GM19372 (cell line): ENCODE results near the gene SCYL1.
A peak's percentile ranks its signal among the peaks of the same experiment; 100 is the strongest.

Experiments used
- ATAC-seq: cut with Tn5 transposase; IDR thresholded peaks from one replicate; pipeline ENCODE4 v1.9.1; 2021; ENCODE audit warnings: mild to moderate bottlenecking, low read depth, moderate library complexity; ENCODE audit not compliant: unreplicated experiment

The SCYL1 gene

DNA sequence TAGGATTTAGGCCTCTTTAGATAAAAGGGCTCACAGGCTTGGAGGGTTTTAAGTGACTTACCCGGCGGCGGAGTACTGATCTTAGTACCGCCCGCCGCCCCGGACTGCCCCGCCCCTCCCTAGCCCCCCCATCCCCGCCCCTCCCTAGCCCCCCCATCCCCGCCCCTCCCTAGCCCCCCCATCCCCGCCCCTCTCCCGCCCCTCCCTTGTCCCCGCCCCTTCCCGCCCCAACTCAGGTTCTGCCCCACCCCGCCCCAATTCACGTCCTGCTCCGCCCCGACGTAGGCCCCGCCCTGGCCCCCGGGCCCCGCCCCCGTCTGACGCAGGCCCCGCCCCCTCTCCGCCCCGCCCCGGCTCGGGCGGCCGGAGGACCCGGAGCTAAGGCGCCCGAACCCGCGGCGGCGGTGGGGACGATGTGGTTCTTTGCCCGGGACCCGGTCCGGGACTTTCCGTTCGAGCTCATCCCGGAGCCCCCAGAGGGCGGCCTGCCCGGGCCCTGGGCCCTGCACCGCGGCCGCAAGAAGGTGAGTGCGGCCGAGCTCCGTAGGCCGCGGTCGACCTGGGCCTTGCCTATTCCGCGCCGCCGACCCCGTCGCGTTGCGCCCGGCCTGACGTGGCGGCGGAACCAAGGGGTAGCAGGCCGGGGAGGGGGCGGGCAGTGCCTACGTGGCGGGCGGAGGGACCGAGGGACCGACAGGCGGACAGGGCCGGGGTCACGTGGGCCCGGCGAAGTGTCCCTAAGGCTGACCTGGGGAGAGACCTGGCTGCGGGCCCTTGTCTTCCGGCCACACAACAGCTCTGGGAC, at the start of gene SCYL1:
Gene SCYL1 (plus strand): TSS at position 343 of the 805 bp plus-strand sequence. CDS start 71 bp downstream, at position 414.
- ATAC-seq = peak; percentile 69

DNA sequence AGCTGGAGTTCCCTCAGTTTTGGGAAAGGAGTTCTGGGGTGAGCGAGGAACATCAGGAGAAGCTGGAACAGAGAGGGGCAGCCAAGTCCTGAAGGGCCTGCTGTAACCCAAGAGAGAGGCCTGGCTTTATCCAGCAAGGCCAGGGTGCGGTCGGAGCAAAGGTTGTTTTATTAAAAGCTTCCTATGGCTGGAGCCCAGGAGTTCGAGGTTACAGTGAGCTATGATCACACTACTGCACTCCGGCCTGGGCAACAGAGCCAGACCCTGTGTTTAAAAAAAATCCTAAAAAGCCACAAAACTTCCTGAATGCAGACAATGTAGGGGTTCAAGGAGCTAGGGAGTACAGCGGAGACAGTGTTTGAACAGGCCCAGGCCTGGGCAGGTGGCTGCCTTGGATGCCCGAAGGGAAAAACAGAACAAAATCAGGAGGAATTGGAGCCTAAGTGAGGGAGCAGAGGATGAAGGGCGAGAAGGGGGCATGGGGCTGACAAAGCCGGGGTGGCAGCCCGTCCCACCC, 48.2 kb upstream of the SCYL1 start:
- no peak for ATAC-seq

DNA sequence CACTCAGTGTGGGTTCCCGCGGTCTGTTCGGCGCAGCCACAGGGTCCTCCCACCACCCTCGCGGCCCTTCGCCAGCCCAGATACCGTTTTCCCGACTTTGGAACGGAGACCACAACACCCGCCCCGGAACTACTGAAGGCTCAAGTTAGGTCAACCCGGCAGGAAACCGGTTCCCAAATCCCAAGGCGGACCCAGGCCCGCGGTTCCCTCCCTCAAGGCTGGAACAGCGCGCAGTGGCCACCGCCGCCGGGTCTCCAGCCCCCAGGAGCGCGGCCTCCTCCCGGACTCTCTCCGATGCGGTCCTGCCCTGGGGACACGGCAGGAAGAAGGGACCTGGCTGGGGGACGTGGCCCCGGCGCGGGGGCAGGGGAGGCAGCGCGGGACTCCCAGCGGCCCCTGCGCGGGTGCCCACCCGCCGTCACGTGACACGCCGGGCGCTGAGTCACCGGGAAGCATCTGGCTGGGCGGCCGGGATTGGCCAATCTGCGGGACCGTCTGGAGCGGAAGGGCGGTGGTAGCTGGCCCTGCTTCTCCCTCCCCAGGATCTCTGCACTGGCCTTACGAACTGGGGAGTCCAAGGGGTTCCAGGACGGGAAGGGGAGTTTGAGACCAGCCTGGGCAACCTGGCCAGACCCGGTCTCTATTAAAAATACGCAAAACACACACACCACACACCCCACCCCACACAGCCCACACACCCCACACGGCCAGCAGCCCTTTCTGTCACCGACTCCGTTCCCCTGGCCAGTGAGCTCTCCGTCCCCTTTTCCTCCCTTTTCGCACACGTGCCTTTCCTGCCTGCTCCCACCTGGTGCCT, 47.5 kb upstream of the SCYL1 start:
- ATAC-seq = peak; percentile 86

DNA sequence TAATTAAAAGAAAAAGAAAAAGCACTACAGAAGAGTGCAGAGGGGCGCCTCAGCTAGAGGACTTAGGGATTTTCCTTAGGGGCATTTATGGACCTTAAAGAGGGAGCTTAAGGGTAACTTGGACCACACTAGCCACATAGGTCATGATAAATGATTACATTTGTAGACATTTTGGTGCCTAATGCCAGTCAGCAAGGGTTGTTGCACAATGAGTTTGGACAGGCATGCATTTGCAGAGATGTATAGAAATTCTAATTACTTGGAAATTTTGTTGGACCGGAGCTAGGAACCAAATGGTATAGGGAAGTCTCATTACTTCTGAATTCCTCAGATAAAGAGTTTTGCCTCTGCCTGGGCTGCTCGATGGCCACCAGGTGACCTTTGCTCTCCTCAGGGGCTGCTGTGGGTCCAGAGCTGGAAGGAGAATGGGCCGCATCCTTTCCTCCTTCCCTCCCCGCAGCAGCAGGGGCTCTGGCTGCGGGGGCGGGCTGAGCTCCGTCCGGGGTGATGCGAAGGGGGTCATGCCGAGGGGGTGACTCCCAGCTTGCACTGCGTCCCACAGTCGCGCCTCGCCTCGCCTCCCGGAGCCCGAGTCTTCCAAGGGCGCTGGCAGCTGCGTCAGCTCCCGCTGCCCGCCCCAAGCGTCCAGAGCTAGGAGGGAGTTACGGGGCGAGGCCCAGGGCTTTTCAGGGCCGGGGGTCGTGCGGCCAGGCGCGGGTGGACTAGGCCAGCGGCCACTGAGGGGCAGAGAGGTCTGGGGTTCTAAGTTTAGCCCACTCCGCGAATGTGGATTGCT, 46.3 kb upstream of the SCYL1 start:
- ATAC-seq = no peak

DNA sequence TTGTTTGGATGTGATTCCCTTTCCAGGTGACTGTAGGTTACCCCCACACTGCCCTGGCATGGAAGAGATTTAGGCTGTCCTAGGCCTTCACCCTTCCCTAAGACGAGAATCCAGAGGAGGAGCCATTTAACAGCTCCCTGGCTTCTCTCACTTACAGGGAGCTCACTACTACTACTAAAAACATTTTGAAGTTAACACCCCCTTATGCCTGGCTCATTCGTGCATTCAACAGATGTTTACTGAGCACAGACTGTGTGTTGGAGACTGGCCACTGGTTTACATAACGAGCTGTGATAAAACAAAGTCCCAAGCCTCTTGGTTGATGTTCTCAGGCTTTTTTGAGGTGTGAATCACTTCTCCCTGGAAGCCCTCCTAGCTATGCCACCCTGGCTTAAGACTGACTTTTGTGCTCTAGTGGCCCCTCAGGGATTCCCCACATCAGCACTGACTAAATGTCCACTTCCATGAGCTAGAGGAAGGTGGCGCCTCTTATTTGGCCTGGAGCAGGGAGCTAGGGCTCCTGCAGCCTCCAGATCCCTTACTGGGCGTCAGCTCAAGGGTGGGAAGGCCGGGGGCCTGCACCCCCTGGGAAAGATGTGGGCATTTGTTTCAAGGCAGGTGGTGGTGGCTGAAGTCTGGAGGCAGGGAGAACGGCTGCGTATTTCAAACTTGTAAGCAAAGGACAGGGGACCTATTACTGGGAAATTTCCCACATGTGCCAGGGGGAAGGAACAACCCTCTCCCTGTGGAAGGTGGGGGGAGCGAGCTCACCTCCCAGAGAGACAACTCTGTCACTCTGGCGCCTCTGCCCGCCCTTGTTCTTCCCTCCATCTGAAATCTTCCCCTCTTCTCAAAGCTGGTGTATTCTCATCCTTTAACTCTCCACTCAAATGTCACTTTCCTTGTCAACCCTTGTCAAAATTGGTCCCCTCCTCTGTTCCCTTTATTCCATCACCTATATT, 45.4 kb upstream of the SCYL1 start:
- ATAC-seq = no peak

DNA sequence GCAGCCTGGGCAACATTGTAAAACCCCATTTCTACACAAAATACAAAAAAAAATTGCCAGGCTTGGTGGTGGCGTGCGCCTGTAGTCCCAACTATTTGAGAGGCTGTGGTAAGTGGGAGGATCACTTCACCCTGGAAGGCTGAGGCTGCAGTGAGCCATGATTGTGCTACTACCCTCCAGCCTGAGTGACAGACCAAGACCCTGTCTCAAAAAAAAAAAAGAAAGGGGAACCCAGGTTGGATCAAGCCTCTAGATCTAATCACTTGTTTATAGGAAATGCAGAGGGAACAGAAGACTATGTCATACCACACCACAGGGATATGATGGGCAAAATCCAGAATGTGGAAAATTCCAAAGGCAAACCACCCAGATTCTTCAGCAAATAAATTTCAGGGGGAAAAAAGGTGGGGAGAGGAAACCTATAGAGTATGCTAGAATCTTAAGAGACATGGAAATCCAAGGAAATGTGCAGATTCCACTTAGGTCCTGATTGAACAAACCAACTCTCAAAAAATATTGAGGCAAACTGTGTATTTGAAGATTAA, 42.5 kb upstream of the SCYL1 start:
- no peak for ATAC-seq

DNA sequence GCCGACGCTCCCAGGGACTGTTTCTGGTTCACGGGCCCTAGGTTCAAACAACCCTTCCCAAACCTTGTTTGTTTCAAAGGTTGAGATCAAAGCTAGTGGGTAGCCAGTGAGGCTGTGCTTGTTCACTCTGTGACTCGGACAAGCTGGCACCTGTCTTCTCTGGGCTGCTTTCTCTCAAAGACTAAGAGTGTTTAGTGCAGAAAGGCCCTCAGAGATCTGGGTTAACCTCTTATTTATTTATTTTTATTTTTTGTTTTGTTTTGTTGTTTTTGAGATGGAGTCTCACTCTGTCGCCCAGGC, 39.0 kb upstream of the SCYL1 start:
- ATAC-seq = no peak

DNA sequence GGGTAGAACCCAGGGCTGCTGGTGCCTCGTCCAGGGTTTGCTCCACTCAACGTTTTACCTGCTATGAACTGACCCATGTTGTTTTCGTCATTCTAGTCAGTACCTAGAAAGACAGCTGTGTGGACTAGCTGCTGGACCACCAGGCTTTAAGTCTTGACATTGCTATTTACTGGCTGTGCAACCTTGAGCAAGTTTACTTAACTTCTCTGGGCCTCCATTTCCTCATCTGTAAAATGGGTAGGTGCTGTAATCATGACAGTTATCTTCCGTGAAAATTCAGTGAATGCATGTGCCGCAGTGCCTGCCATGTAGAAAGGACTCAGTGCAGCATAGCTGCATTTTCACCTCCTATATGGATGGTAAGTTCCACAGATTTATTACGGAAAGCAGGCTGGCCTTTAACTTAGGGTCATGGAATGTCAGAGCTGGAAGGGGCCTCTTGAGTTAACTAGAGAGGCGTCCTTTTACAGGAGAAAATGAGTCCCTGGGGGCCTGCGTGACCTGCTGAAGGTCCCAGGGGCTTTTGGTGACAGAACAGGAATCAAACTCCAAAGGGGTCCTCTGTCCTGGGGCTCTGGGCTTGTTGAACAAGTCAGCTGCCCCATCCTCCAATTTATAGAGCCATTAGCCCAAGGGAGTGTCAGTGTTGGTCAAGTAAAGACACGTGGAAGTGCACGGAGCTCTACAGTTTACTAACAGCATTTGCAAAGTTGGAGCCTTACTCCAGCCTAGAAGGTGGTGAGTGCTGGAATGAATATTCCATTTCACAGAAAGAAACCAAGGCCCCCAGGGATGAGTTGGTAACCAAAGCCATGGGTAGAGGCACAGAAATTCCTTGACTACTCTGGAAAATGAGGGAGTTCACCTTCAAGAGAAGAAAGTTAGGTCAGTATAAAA, 38.1 kb upstream of the SCYL1 start:
- no peak for ATAC-seq

DNA sequence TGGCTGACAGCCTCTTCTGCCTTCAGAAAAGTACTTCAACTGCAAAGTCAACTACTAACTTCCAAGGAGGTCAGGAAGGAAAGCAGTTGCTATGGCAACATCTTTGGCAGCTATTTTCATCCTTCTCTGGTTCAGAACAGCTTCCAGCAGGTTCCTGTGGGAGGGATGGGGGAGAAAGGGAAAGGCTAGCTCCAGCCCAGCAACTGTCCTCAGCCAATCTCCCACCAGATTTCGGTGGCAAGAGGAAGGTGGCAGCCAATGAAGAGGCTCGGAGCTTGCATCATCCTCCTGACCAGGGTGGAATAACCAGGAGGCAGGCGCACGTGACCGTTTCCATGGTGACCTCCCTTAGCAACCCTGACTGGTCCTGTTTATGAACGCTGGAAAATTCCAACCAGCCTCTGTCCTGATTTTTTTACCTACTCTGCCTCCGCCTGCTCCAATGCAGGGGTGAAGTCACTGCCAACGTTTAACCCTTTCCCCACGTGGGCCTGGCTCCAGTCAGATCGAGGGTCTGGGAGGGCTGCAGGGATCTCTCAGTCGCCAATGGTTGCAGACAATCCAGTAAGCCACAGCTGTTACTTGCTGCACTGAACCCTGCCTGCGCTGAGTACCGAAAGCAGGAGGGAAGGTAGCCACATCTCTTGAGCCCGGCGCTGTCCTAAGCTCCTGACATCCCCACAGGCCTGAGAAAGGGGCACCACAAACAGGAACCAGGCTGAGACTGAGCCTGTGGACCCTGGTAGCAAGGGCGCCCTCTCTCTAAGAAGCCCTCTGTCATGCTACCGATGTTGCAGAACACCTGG, 37.2 kb upstream of the SCYL1 start:
- ATAC-seq = no peak

DNA sequence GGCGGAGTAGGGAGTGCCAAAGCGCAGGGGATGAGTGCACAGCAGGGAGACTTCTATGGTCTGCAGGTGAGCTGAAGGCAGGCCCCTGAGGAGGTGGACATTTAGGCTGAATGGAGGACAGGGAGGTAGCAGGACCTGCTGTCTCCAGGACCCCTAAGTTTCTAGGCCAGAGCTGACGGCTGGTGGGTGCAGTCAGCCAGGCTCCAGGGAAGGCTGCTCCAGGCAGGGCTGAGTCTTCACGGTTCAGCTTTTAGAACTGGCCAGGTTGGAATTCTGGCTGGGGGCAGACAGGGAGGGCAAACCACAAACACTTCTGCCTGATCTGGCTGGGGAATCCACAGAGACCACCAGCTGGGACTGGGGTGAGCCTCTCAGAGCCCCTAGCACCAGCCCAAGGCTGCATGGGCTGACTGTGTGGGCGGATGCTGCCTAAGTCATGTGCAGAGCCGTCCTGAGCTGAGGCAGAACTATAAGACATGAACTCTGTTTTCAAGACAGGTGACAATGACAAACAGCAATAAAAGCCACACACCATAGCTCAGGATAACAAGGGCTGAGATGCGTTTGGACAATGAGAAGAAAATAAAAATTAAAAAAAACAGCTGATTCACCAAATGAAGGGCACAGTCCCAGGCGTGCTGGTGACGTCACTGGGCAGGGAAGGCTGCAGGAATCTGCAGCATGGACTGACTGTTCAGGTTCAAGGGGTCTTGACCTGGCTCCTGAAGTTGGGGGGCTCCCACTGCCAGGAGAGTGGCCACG, 36.4 kb upstream of the SCYL1 start:
- ATAC-seq = no peak

DNA sequence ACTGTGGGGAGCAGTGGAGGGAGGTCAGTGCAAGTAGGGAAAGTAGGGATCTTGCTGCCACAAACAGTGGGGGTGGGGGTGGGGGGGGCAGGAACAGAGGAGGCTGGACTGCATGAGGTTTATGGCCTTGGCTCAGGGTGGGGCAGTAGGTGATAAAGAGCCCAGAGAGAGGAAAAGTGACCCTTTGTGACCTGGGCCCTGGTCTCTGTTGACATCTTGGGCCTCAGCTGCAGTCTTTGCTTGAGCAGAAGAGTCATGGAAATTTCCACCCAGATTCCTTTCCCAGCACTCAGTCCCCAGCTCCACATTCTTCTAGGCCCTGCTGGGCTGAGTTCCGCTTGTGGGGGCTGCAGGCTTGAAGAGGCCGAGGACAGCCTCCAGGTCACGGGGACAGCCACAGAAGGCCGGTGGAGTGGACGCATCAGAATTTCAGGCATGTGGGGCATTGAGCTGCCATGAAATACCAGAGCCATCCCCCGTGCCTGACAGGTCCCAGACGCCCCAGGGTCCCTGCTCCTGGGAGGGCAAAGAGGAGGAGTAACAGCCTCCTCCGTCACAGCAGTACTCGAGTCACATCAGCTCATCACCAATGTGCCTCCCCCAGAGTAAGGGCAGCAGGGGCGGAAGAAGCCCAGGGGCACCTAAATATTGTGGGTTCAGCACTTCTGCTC, 35.7 kb upstream of the SCYL1 start:
- no peak for ATAC-seq

DNA sequence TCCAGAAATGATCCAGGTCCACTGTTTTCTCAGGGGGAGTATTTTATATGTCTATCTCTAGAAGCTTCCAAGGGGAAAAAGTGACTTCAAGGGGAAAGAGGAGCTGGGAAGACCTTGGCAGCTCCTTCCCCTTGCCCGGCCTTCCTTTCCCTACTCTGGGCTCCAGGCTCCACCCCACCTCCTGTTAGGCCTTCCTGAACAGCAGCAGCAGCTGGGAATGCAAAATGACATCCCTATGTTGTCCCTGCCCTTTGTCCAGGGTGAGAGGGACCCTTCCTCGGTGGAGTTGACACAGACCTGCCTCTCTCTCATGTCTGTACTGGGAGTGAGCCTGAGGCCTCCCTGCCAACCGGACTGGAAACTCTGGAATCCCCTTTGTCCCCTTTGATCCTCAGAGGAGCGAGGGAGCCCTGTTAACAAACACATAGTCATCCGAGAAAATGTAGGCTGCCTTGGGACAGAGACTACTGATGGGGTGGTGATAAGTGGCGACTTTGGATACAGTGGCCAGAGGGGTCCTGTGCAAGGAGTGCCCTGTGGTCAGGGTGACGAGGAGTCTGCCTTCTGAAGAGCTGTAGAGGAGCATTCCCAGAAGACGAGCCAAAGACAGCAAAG, 35.1 kb upstream of the SCYL1 start:
- ATAC-seq = no peak

DNA sequence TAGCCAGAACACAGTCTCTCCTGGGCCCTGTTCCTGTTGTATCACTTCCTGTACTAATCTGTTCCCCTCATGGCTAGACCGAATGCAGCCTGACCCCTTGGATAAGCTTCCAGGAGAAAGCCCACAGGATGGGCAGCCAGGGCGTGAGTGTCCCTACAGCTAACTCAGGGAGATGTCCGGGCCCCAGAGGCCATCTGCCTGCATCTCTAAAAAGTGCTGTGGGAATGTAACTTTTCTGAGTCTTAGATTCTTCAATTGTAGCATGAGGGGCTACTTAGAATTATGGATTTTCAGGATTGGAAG, 33.8 kb upstream of the SCYL1 start:
- no peak for ATAC-seq

DNA sequence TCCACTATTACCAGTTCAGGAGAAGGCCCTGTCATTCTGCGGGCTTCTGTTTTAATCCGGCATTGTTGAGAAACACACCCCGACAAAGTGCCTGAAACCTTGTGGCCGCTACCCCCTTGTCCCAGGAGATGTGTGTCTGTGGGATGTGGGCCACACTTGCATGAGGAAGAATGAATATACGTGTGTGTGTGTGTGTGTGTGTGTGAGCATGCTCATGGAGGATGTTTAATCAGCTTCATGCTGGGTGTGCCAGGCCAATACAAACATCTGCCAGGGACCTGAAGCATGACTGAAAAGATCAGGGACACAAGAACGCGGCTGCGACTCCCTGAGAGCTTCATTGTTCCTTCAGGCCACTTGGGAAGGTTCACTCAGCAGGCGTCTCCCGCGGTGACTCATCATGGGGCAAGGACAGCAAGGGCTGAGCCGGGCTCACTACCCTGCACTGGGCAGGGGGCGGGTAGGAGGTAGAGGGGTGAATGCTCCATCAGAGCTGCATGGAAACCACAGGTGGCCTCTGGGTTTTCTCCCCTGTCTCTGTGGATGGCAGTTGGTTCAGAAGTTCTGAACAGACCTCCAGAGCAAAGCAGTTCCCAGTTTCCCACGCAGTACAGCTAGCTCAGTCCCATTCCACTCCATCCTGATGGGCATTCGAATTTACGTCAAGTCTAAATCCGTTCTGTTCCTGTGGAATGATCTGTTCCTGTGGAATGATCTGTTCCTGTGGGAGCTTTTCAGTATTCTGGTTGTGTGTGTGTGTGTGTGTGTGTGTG, 33.1 kb upstream of the SCYL1 start:
- ATAC-seq = no peak

DNA sequence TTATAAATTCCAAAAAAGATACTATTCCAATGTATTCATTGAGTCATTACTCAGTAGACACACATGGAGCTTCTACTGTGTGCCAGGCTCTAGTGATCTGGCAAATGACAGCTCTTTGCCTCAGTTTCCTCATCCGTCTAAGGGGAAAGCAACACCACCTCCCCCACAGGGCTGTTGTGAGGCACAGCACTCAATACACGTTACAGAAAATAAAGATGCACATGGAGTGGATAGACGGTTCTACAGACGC, 32.6 kb upstream of the SCYL1 start:
- ATAC-seq = no peak
